ACHN (cell line): Measurements from ENCODE around the gene ARHGAP26.

Experiments used
- DNase-seq: peaks from one replicate; pipeline ENCODE4 v3.0.0-alpha.2; 2015
- in situ Hi-C: cut with HindIII; loops from 2 replicates; pipeline ENCODE4 v1.10.0; 2017; ENCODE audit warnings: low sequenced_read_pairs, low pct_ligation_motif_present, low pct_unique_long_range_greater_than_20kb

The ARHGAP26 gene

GRCh38 chr5:143222287-143223231, 452.4 kb downstream of the ARHGAP26 start:
- DNase-seq: no peak
- in situ Hi-C loops: no loop called here

- no peak for DNase-seq
- in situ Hi-C loops: no loop called here
Observed at GRCh38 chr5:143224672-143225071, 454.5 kb downstream of the ARHGAP26 start.

- in situ Hi-C loops: no loop called here
Observed at GRCh38 chr5:143225511-143225910, 455.3 kb downstream of the ARHGAP26 start.

GRCh38 chr5:143226361-143226760, 456.2 kb downstream of the ARHGAP26 start:
- in situ Hi-C loops: no loop called here
- no peak for DNase-seq

More at GRCh38 chr5:143225511-143225910, 455.3 kb downstream of the ARHGAP26 start:
- DNase-seq: no peak

GRCh38 chr5:143226872-143227271, 456.7 kb downstream of the ARHGAP26 start:
- in situ Hi-C loops: no loop called here

GRCh38 chr5:143227301-143227700, 457.1 kb downstream of the ARHGAP26 start:
- in situ Hi-C loops: no loop called here
- no peak for DNase-seq

More at GRCh38 chr5:143226872-143227271, 456.7 kb downstream of the ARHGAP26 start:
- no peak for DNase-seq

- in situ Hi-C loops: no loop called here
- DNase-seq: no peak
Observed at GRCh38 chr5:143228597-143229293, 458.6 kb downstream of the ARHGAP26 start.

- DNase-seq: no peak
- in situ Hi-C loops: no loop called here
Observed at GRCh38 chr5:143229426-143229895, 459.3 kb downstream of the ARHGAP26 start.

GRCh38 chr5:143229896-143230675, 459.9 kb downstream of the ARHGAP26 start:
- in situ Hi-C loops: no loop called here

GRCh38 chr5:143230676-143230996, 460.5 kb downstream of the ARHGAP26 start:
- no peak for DNase-seq
- in situ Hi-C loops: no loop called here

More at GRCh38 chr5:143229896-143230675, 459.9 kb downstream of the ARHGAP26 start:
- no peak for DNase-seq

- in situ Hi-C loops: no loop called here
- no peak for DNase-seq
Observed at GRCh38 chr5:143231416-143231815, 461.2 kb downstream of the ARHGAP26 start.

- in situ Hi-C loops: no loop called here
- DNase-seq: no peak
Observed at GRCh38 chr5:143231973-143232812, 462.0 kb downstream of the ARHGAP26 start.

- in situ Hi-C loops: no loop called here
- DNase-seq: no peak
Observed at GRCh38 chr5:143233031-143233430, 462.9 kb downstream of the ARHGAP26 start.

GRCh38 chr5:143234162-143234842, 464.1 kb downstream of the ARHGAP26 start:
- DNase-seq: no peak
- in situ Hi-C loops: no loop called here

- in situ Hi-C loops: no loop called here
- DNase-seq: no peak
Observed at GRCh38 chr5:143235423-143235822, 465.2 kb downstream of the ARHGAP26 start.

- no peak for DNase-seq
- in situ Hi-C loops: no loop called here
Observed at GRCh38 chr5:143236682-143237081, 466.5 kb downstream of the ARHGAP26 start.

- in situ Hi-C loops: no loop called here
Observed at GRCh38 chr5:143237664-143238063, 467.5 kb downstream of the ARHGAP26 start.

More at GRCh38 chr5:143237664-143238063, 467.5 kb downstream of the ARHGAP26 start:
- DNase-seq: no peak
